Neural progenitor cell (in vitro differentiated cells): Measurements from ENCODE around the gene PPP1R16B. TPM values are rescaled to one million over a fixed set of nuclear protein-coding genes. Genes with fewer than 3 reads are reported as not detected.

Experiments
- DNase-seq: peaks from one replicate; pipeline ENCODE4 v3.0.0-alpha.2; 2016; ENCODE audit warnings: low spot score
- H2AFZ ChIP-seq: fragments of 200-600 bp; sonication (generic); replicated peaks from 2 replicates; pipeline ENCODE4 v1.6.1; 2016; ENCODE audit warnings: antibody characterized with exemption
- H3F3A ChIP-seq: fragments of 200-600 bp; sonication (generic); 2 replicates; pipeline ENCODE4 v1.6.1; 2016; ENCODE audit warnings: antibody characterized with exemption, low read depth
- H3K27ac ChIP-seq: fragments of 200-600 bp; sonication (generic); 2 replicates; pipeline ENCODE4 v1.5.1; 2016; ENCODE audit warnings: mild to moderate bottlenecking
- H3K27me3 ChIP-seq: fragments of 200-600 bp; sonication (generic); 2 replicates; pipeline ENCODE4 v1.6.1; 2016; ENCODE audit warnings: mild to moderate bottlenecking, moderate library complexity
- H3K36me3 ChIP-seq: fragments of 200-600 bp; sonication (generic); 2 replicates; pipeline ENCODE4 v1.5.1; 2016
- H3K4me1 ChIP-seq: fragments of 200-600 bp; sonication (generic); 2 replicates; pipeline ENCODE4 v1.6.1; 2016; ENCODE audit warnings: mixed run types
- H3K4me2 ChIP-seq: fragments of 200-600 bp; sonication (generic); 2 replicates; pipeline ENCODE4 v1.6.1; 2016
- H3K4me3 ChIP-seq: fragments of 200-600 bp; sonication (generic); 2 replicates; pipeline ENCODE4 v1.5.1; 2016
- H3K79me2 ChIP-seq: fragments of 200-600 bp; sonication (generic); 2 replicates; pipeline ENCODE4 v1.6.1; 2016; ENCODE audit warnings: low read depth
- H3K9ac ChIP-seq: fragments of 200-600 bp; sonication (generic); 2 replicates; pipeline ENCODE4 v1.6.1; 2016
- H3K9me3 ChIP-seq: fragments of 200-600 bp; sonication (generic); 2 replicates; pipeline ENCODE4 v1.5.1; 2016; ENCODE audit warnings: low read depth
- H4K20me1 ChIP-seq: fragments of 200-600 bp; sonication (generic); 2 replicates; pipeline ENCODE4 v1.6.1; 2016; ENCODE audit warnings: low read depth
- H3K27ac Mint-ChIP-seq: 3 replicates; pipeline ENCODE4 v1.8.0; 2021; ENCODE audit warnings: mixed read lengths
- H3K27me3 Mint-ChIP-seq: 2 replicates; pipeline ENCODE4 v1.8.0; 2022; ENCODE audit warnings: low read depth, mild to moderate bottlenecking, inconsistent platforms, moderate library complexity, mixed read lengths; ENCODE audit not compliant: insufficient read depth
- H3K36me3 Mint-ChIP-seq: 3 replicates; pipeline ENCODE4 v1.8.0; 2021; ENCODE audit warnings: mixed read lengths
- H3K4me1 Mint-ChIP-seq: 3 replicates; pipeline ENCODE4 v1.8.0; 2021; ENCODE audit warnings: mixed read lengths
- H3K4me3 Mint-ChIP-seq: 3 replicates; pipeline ENCODE4 v1.8.0; 2021; ENCODE audit warnings: mild to moderate bottlenecking, moderate library complexity, mixed read lengths
- H3K9me3 Mint-ChIP-seq: 3 replicates; pipeline ENCODE4 v1.8.0; 2020; ENCODE audit warnings: mixed read lengths
- EZH2 ChIP-seq: fragments of 200-600 bp; sonication (generic); IDR thresholded peaks from 2 replicates; pipeline ENCODE4 v1.6.1; 2017; ENCODE audit warnings: antibody characterized with exemption, mild to moderate bottlenecking, moderate library complexity
- EZH2phosphoT487 ChIP-seq: fragments of 200-600 bp; sonication (generic); IDR thresholded peaks from 2 replicates; pipeline ENCODE4 v1.6.1; 2017; ENCODE audit warnings: antibody characterized with exemption
- total RNA-seq: library from RNA; depleted of rRNA; stranded (reverse); fragments of >200 nt; gene quantifications from 2 replicates; pipeline ENCODE4 v1.2.3, GENCODE V29; 2015; ENCODE audit warnings: low replicate concordance
- TF ChIP-seq, protein P1 (sequence below): fragments of 200-600 bp; sonication (generic); IDR thresholded peaks from 2 replicates; pipeline ENCODE4 v1.5.1; 2017; ENCODE audit warnings: antibody characterized with exemption, mild to moderate bottlenecking

PPP1R16B gene
- total RNA-seq, 1 donor from 2014 or later = 0.95 TPM

DNA sequence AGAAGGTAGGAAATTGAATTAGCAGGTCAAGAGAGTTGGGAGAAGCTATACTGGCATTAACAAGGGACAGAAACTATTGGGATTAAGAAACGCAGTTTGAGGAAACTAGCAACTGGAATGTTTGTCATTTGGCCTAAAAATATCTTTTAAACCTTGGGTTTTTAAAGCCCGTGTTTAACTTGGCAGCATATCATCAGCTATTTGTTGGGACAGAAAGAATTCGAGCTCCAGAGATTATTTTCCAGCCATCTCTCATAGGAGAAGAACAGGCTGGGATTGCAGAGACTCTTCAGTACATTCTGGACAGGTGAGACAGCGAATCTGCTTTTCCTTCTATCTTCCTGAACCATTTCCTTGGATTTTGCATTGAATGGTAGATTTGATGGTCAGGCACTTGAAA is 39.4 kb upstream of the PPP1R16B start:
- H3F3A ChIP-seq = no peaks in the 10 kb centered on the region
- Mint-ChIP-seq H3K4me3 (no peak overlapping the region), H3K27ac (no peak overlapping the region), H3K4me1 (peaks cover 2% of the 10 kb centered on the region), H3K27me3 (no peaks in the 10 kb centered on the region), H3K36me3 (peaks cover 27% of the 10 kb centered on the region), H3K9me3 (no peaks in the 10 kb centered on the region)
- H3K9me3 ChIP-seq = no peaks in the 10 kb centered on the region
- no peak for DNase-seq
- no peak overlapping the region for H3K4me2 ChIP-seq
- no peaks in the 10 kb centered on the region for H4K20me1 ChIP-seq
- TF ChIP-seq EZH2 (no peak), EZH2phosphoT487 (no peak)
- TF ChIP-seq, protein P1, sequence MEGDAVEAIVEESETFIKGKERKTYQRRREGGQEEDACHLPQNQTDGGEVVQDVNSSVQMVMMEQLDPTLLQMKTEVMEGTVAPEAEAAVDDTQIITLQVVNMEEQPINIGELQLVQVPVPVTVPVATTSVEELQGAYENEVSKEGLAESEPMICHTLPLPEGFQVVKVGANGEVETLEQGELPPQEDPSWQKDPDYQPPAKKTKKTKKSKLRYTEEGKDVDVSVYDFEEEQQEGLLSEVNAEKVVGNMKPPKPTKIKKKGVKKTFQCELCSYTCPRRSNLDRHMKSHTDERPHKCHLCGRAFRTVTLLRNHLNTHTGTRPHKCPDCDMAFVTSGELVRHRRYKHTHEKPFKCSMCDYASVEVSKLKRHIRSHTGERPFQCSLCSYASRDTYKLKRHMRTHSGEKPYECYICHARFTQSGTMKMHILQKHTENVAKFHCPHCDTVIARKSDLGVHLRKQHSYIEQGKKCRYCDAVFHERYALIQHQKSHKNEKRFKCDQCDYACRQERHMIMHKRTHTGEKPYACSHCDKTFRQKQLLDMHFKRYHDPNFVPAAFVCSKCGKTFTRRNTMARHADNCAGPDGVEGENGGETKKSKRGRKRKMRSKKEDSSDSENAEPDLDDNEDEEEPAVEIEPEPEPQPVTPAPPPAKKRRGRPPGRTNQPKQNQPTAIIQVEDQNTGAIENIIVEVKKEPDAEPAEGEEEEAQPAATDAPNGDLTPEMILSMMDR = no peak
- H3K27ac ChIP-seq = no peak overlapping the region
- no peaks in the 10 kb centered on the region for H3K4me1 ChIP-seq
- no peaks in the 10 kb centered on the region for H3K79me2 ChIP-seq
- no peaks in the 10 kb centered on the region for H3K27me3 ChIP-seq
- H3K9ac ChIP-seq = no peak overlapping the region
- H2AFZ ChIP-seq = no peak overlapping the region
- H3K4me3 ChIP-seq = no peak overlapping the region
- H3K36me3 ChIP-seq = peaks cover 3% of the 10 kb centered on the region

DNA sequence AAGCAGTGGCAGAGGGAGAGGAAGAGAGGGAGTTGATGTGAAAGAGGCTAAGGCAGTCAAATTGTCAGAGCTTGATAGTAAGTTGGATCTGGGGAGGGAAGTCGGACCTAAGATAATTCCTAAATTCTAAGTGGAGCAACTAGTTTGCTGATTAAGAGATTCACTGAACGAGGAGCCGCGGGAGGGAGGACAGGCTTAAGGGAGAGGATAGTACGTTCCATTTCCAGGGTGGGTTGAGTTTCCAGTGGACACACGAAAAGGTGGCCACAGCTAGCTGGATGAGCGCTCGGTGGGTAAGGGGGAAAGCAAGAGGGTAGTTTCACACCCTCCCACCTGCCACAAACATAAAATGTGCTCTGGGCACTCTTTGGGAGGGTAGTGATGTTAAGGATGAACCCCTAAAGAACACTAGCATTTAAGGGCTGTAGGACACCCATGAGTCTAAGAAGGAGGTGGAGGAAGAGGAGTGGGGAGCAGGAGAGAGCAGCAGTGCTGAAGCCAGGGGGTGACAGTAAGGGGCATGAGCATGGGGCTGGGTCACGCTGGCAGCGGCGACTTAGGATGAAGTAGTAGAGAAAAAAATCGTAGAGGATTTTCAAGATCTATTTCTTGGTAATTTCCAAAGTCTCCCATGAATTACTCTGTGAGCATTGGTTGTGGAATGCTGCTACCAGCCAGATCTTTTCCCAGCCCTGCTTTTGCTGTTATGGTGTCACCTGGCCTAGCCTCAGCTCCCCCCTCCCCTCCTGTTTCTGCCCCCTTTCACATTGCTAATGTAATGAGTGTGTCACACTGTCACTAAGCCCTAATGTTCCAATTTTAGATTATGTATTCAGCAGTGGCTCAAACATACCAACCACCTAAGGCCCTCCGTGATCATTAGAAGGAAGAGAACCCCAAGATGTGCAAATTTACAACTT is 35.9 kb upstream of the PPP1R16B start:
- Histone ChIP-seq H3K4me3 (no peak overlapping the region), H3K4me2 (no peak overlapping the region), H2AFZ (no peak overlapping the region), H3K4me1 (no peaks in the 10 kb centered on the region), H3K36me3 (peaks cover 10% of the 10 kb centered on the region), H4K20me1 (no peaks in the 10 kb centered on the region), H3K9me3 (peaks cover 6% of the 10 kb centered on the region), H3K27me3 (no peaks in the 10 kb centered on the region), H3F3A (no peaks in the 10 kb centered on the region), H3K9ac (no peak overlapping the region), H3K79me2 (no peaks in the 10 kb centered on the region), H3K27ac (no peak overlapping the region)
- no peaks in the 10 kb centered on the region for H3K27me3 Mint-ChIP-seq
- DNase-seq = no peak
- no peaks in the 10 kb centered on the region for H3K4me1 Mint-ChIP-seq
- no peak overlapping the region for H3K4me3 Mint-ChIP-seq
- H3K36me3 Mint-ChIP-seq = peaks cover 43% of the 10 kb centered on the region
- TF ChIP-seq, protein P1 = no peak
- TF ChIP-seq EZH2phosphoT487 = no peak
- no peak for TF ChIP-seq EZH2
- peaks cover 12% of the 10 kb centered on the region for H3K9me3 Mint-ChIP-seq
- H3K27ac Mint-ChIP-seq = peak overlapping the region; percentile 66

DNA sequence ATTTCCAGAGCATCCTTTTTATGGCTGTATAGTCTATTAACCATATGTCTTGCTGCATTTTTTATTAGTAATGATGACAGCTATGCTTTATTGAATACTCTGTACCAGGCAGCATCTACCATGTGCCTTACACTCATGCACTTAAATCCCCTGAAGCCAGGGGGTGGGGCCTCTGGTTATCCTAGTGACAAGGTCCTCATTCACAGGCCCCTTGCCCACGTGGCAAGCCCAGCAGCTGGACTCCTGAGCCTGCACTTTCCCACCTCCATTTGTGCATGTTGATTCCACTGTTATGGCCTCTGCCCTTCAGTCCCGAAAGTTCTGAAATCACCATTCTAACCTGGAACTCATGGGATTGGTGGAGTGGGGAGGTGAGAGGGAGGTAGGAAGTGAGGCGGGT is 35.0 kb upstream of the PPP1R16B start:
- TF ChIP-seq, protein P1 = no peak
- no peak for TF ChIP-seq EZH2phosphoT487
- no peak for TF ChIP-seq EZH2
- H3K27me3 ChIP-seq = no peaks in the 10 kb centered on the region
- H3K36me3 Mint-ChIP-seq = peaks cover 46% of the 10 kb centered on the region
- peaks cover 6% of the 10 kb centered on the region for H3K9me3 ChIP-seq
- H3K9ac ChIP-seq = no peak overlapping the region
- no peak overlapping the region for H2AFZ ChIP-seq
- no peak for DNase-seq
- H3K4me1 ChIP-seq = no peaks in the 10 kb centered on the region
- no peak overlapping the region for H3K4me3 Mint-ChIP-seq
- H3K36me3 ChIP-seq = peaks cover 10% of the 10 kb centered on the region
- H3K27ac ChIP-seq = no peak overlapping the region
- H3K27me3 Mint-ChIP-seq = no peaks in the 10 kb centered on the region
- H4K20me1 ChIP-seq = no peaks in the 10 kb centered on the region
- H3K4me1 Mint-ChIP-seq = no peaks in the 10 kb centered on the region
- H3K4me2 ChIP-seq = no peak overlapping the region
- H3K79me2 ChIP-seq = no peaks in the 10 kb centered on the region
- H3K27ac Mint-ChIP-seq = no peak overlapping the region
- no peaks in the 10 kb centered on the region for H3F3A ChIP-seq
- no peak overlapping the region for H3K4me3 ChIP-seq
- peaks cover 12% of the 10 kb centered on the region for H3K9me3 Mint-ChIP-seq
